H9 (cell line): ENCODE data around the gene MRPL54. TPM values are rescaled to one million over a fixed set of nuclear protein-coding genes. Genes with fewer than 3 reads are reported as not detected.

Experiments used
- DNase-seq: peaks from one replicate; pipeline ENCODE4 v3.0.0-alpha.2; 2017
- H2AFZ ChIP-seq: one replicate; pipeline ENCODE4 v1.6.1; 2013; ENCODE audit warnings: mild to moderate bottlenecking, low read length, control low read depth, moderate library complexity
- H2AK5ac ChIP-seq: 2 replicates; pipeline ENCODE4 v1.6.1; 2013; ENCODE audit warnings: low read length, control low read depth, mixed read lengths; ENCODE audit not compliant: insufficient read length
- H2BK120ac ChIP-seq: one replicate; pipeline ENCODE4 v1.6.1; 2013; ENCODE audit warnings: low read depth, mild to moderate bottlenecking, low read length, control low read depth, inconsistent platforms; ENCODE audit not compliant: poor library complexity, severe bottlenecking
- H2BK12ac ChIP-seq: 2 replicates; pipeline ENCODE4 v1.6.1; 2013; ENCODE audit warnings: low read length, control low read depth, mixed read lengths, low read depth; ENCODE audit not compliant: insufficient read length
- H2BK15ac ChIP-seq: 2 replicates; pipeline ENCODE4 v1.6.1; 2013; ENCODE audit warnings: low read depth, low read length, control low read depth
- H2BK20ac ChIP-seq: one replicate; pipeline ENCODE4 v1.6.1; 2013; ENCODE audit warnings: low read depth, mild to moderate bottlenecking, low read length, control low read depth, inconsistent platforms; ENCODE audit not compliant: poor library complexity, severe bottlenecking
- H2BK5ac ChIP-seq: 2 replicates; pipeline ENCODE4 v1.6.1; 2013; ENCODE audit warnings: low read length, control low read depth, mixed read lengths; ENCODE audit not compliant: insufficient read length
- H3K14ac ChIP-seq: 2 replicates; pipeline ENCODE4 v1.6.1; 2013; ENCODE audit warnings: low read length, control low read depth; ENCODE audit not compliant: insufficient read depth
- H3K18ac ChIP-seq: 2 replicates; pipeline ENCODE4 v1.6.1; 2013; ENCODE audit warnings: low read depth, mild to moderate bottlenecking, mixed read lengths, low read length, control low read depth; ENCODE audit not compliant: insufficient read length
- H3K23ac ChIP-seq: 2 replicates; pipeline ENCODE4 v1.6.1; 2013; ENCODE audit warnings: low read length, control low read depth, mixed read lengths, low read depth; ENCODE audit not compliant: insufficient read length
- H3K23me2 ChIP-seq: 2 replicates; pipeline ENCODE4 v1.6.1; 2013; ENCODE audit warnings: low read depth, mild to moderate bottlenecking, mixed read lengths, low read length, control low read depth; ENCODE audit not compliant: insufficient read length, poor library complexity, severe bottlenecking
- H3K27ac ChIP-seq: 2 replicates; pipeline ENCODE4 v1.5.1; 2013; ENCODE audit warnings: low read length, control low read depth, mixed read lengths, low read depth; ENCODE audit not compliant: insufficient read length
- H3K27me3 ChIP-seq: 2 replicates; pipeline ENCODE4 v1.6.1; 2013; ENCODE audit warnings: low read length, control low read depth, inconsistent platforms; ENCODE audit not compliant: insufficient read depth
- H3K4ac ChIP-seq: 2 replicates; pipeline ENCODE4 v1.6.1; 2013; ENCODE audit warnings: low read depth, mild to moderate bottlenecking, control low read depth, inconsistent platforms, low read length, moderate library complexity
- H3K4me1 ChIP-seq: 2 replicates; pipeline ENCODE4 v1.6.1; 2013; ENCODE audit warnings: low read length, control low read depth, inconsistent platforms; ENCODE audit not compliant: insufficient read depth
- H3K4me2 ChIP-seq: 2 replicates; pipeline ENCODE4 v1.6.1; 2013; ENCODE audit warnings: low read length, control low read depth, mixed read lengths; ENCODE audit not compliant: insufficient read length, insufficient read depth
- H3K56ac ChIP-seq: 2 replicates; pipeline ENCODE4 v1.6.1; 2013; ENCODE audit warnings: low read depth, mild to moderate bottlenecking, mixed read lengths, low read length, control low read depth; ENCODE audit not compliant: insufficient read length
- H3K79me1 ChIP-seq: 2 replicates; pipeline ENCODE4 v1.6.1; 2013; ENCODE audit warnings: low read depth, mild to moderate bottlenecking, moderate library complexity, low read length, control low read depth, inconsistent platforms; ENCODE audit not compliant: insufficient read depth, poor library complexity, severe bottlenecking
- H3K79me2 ChIP-seq: 2 replicates; pipeline ENCODE4 v1.6.1; 2013; ENCODE audit warnings: low read length, control low read depth, inconsistent platforms; ENCODE audit not compliant: insufficient read depth
- H3K9ac ChIP-seq: 2 replicates; pipeline ENCODE4 v1.6.1; 2013; ENCODE audit warnings: low read length, control low read depth, mixed read lengths; ENCODE audit not compliant: insufficient read length; ENCODE audit errors: extremely low read depth
- H3K9me3 ChIP-seq: one replicate; pipeline ENCODE4 v1.6.1; 2013; ENCODE audit warnings: low read depth, low read length, inconsistent platforms; ENCODE audit not compliant: control insufficient read depth
- H3T11ph ChIP-seq: one replicate; pipeline ENCODE4 v1.6.1; 2013; ENCODE audit warnings: mild to moderate bottlenecking, low read length, control low read depth, inconsistent platforms
- H4K20me1 ChIP-seq: one replicate; pipeline ENCODE4 v1.6.1; 2013; ENCODE audit not compliant: control insufficient read depth, insufficient read length, insufficient read depth
- H4K5ac ChIP-seq: 2 replicates; pipeline ENCODE4 v1.6.1; 2013; ENCODE audit warnings: low read depth, mild to moderate bottlenecking, mixed read lengths, low read length, control low read depth; ENCODE audit not compliant: insufficient read length
- H4K8ac ChIP-seq: replicated peaks from 2 replicates; pipeline ENCODE4 v1.6.1; 2013; ENCODE audit warnings: low read length, control low read depth, mixed read lengths, low read depth; ENCODE audit not compliant: insufficient read length
- H4K91ac ChIP-seq: 2 replicates; pipeline ENCODE4 v1.6.1; 2013; ENCODE audit warnings: low read depth, mild to moderate bottlenecking, moderate library complexity, mixed read lengths, low read length, control low read depth; ENCODE audit not compliant: insufficient read length
- H3K27ac Mint-ChIP-seq, 3 experiments: 2 replicates in 2 of 3; 3 replicates in 1 of 3; pipeline ENCODE4 v1.8.0; 2020 to 2021; ENCODE audit warnings: mixed read lengths in 3 of 3, mild to moderate bottlenecking in 1 of 3, moderate library complexity in 1 of 3
- H3K27me3 Mint-ChIP-seq: 2 replicates; pipeline ENCODE4 v1.8.0; 2021; ENCODE audit warnings: low read depth, mild to moderate bottlenecking, moderate library complexity, mixed read lengths
- H3K36me3 Mint-ChIP-seq, 3 experiments: 2 replicates in 2 of 3; 3 replicates in 1 of 3; pipeline ENCODE4 v1.8.0; 2020 to 2021; ENCODE audit warnings: low read depth in 3 of 3, mixed read lengths in 3 of 3; ENCODE audit not compliant: insufficient read depth in 1 of 3
- H3K4me1 Mint-ChIP-seq, 2 experiments: 2 replicates each; pipeline ENCODE4 v1.8.0; 2020; ENCODE audit warnings: mixed read lengths in 2 of 2
- H3K4me3 Mint-ChIP-seq, 2 experiments: 2 replicates in 1 of 2; 3 replicates in 1 of 2; pipeline ENCODE4 v1.8.0; 2020 to 2021; ENCODE audit warnings: mild to moderate bottlenecking in 2 of 2, mixed read lengths in 2 of 2, moderate library complexity in 1 of 2
- H3K9me3 Mint-ChIP-seq, 2 experiments: 2 replicates in 1 of 2; 3 replicates in 1 of 2; pipeline ENCODE4 v1.8.0; 2020; ENCODE audit warnings: mild to moderate bottlenecking in 2 of 2, mixed read lengths in 2 of 2, moderate library complexity in 1 of 2
- CTCF ChIP-seq: fragments of 200-600 bp; sonication (generic); conservative IDR thresholded peaks from 3 replicates; pipeline ENCODE4 v1.8.0; 2021; ENCODE audit warnings: antibody characterized with exemption, mild to moderate bottlenecking
- WGBS: extraction: QIAGEN DNeasy Blood & Tissue Kit; methylation state at CpG from one replicate; pipeline ENCODE4 v1.1.7; 2013; ENCODE audit warnings: missing lambda C conversion rate, low lambda C conversion rate, mixed read lengths; ENCODE audit not compliant: insufficient read length; ENCODE audit errors: extremely low coverage; 5-methylcytosine and 5-hydroxymethylcytosine counted together
- total RNA-seq: library from RNA; stranded (reverse); gene quantifications from 2 replicates; pipeline ENCODE4 v1.2.1, GENCODE V29; 2021

The MRPL54 gene
- total RNA-seq, 1 experiment from 2014 or later: 60.0 TPM

- no CpG with 5 or more reads among the region's 1 CpG for WGBS
- Histone ChIP-seq H2AK5ac (no peak overlapping the region), H4K5ac (no peak overlapping the region), H2AFZ (no peak overlapping the region), H2BK20ac (no peak overlapping the region), H3K79me2 (no peaks in the 10 kb centered on the region), H3K27me3 (no peaks in the 10 kb centered on the region), H3K79me1 (no peaks in the 10 kb centered on the region), H4K91ac (no peak overlapping the region), H3K4ac (no peak overlapping the region), H3K9ac (no peak overlapping the region), H3K4me2 (no peak overlapping the region), H3K56ac (no peak overlapping the region), H2BK5ac (no peak overlapping the region), H3K18ac (no peak overlapping the region), H2BK15ac (no peak overlapping the region), H2BK120ac (no peak overlapping the region), H4K20me1 (no peaks in the 10 kb centered on the region), H3K23ac (no peak overlapping the region), H4K8ac (no peak overlapping the region), H3K23me2 (no peaks in the 10 kb centered on the region), H3K9me3 (peaks cover 8% of the 10 kb centered on the region), H2BK12ac (no peak overlapping the region), H3T11ph (no peak overlapping the region), H3K4me1 (no peaks in the 10 kb centered on the region), H3K14ac (no peak overlapping the region), H3K27ac (no peak overlapping the region)
- Mint-ChIP-seq H3K27me3 (peaks cover 6% of the 10 kb centered on the region), H3K4me3 (no peak overlapping the region), H3K9me3 (peaks cover 8 to 10% of the 10 kb centered on the region in 2 experiments), H3K36me3 (peaks cover 6 to 8% (median 8%) of the 10 kb centered on the region in 3 experiments), H3K4me1 (peaks cover 2 to 12% of the 10 kb centered on the region in 2 experiments; a peak in 2 of 4 replicates), H3K27ac (no peak overlapping the region)
- TF ChIP-seq CTCF: no peak
- DNase-seq: no peak
Measured at GRCh38 chr19:3776479-3777040, 14.1 kb downstream of the MRPL54 start.
